Endothelial cell of umbilical vein (primary cell): Measurements from ENCODE around the gene GNA12. TPM values are rescaled to one million over a fixed set of nuclear protein-coding genes. Genes with fewer than 3 reads are reported as not detected.

ENCODE experiments used
- BruUV-seq: library from RNA; stranded (reverse); fragments of 400-500 nt; replicated peaks from 2 replicates; lab custom pipeline; 2021; lab: Mats Ljungman, UMichigan
- CTCF ChIA-PET: fragments of 300-600, 350-600 bp; sonication (Branson Sonifier 250); formaldehyde crosslinking; loops from one replicate; lab custom pipeline; 2021; ENCODE audit warnings: antibody characterized with exemption, inconsistent platforms; lab: Charles Lee
- POLR2A ChIA-PET: fragments of 300-600, 350-600 bp; sonication (Branson Sonifier 250); formaldehyde crosslinking; loops from one replicate; lab custom pipeline; 2021; ENCODE audit warnings: antibody characterized with exemption, inconsistent platforms; lab: Charles Lee
- DNase-seq: peaks from one replicate; pipeline ENCODE4 v3.0.0-alpha.2; 2011; ENCODE audit warnings: low read depth, low spot score
- FAIRE-seq: peaks from 2 replicates; lab custom pipeline; 2011; peaks lifted over from hg19 to GRCh38; lab: Jason Lieb, UNC
- H2AFZ ChIP-seq: 2 replicates; pipeline ENCODE4 v1.6.0; 2012; ENCODE audit warnings: low read depth, low read length, control low read depth, inconsistent platforms
- H3K27ac ChIP-seq: 2 replicates; pipeline ENCODE4 v1.5.1; 2011; ENCODE audit warnings: low read depth, mild to moderate bottlenecking, control low read depth, low read length, moderate library complexity; ENCODE audit not compliant: insufficient read depth
- H3K27me3 ChIP-seq, 2 experiments: 2 replicates each; pipeline versions ENCODE4 v1.6.0 to v1.6.1; 2011; ENCODE audit warnings: low read length in 2 of 2, mixed read lengths in 1 of 2; ENCODE audit not compliant: control insufficient read depth in 2 of 2, insufficient read depth in 2 of 2
- H3K36me3 ChIP-seq, 2 experiments: 2 replicates in 1 of 2; 3 replicates in 1 of 2; pipeline ENCODE4 v1.5.1; 2011; ENCODE audit warnings: low read length in 2 of 2, mild to moderate bottlenecking in 1 of 2, moderate library complexity in 1 of 2; ENCODE audit not compliant: control insufficient read depth in 2 of 2, insufficient read depth in 2 of 2; ENCODE audit errors: extremely low read depth in 1 of 2
- H3K4me1 ChIP-seq: 3 replicates; pipeline ENCODE4 v1.5.1; 2011; ENCODE audit warnings: mild to moderate bottlenecking, low read length; ENCODE audit not compliant: control insufficient read depth, insufficient read depth; ENCODE audit errors: extremely low read depth
- H3K4me2 ChIP-seq: 2 replicates; pipeline ENCODE4 v1.6.1; 2011; ENCODE audit warnings: low read length, control low read depth, mixed read lengths; ENCODE audit not compliant: insufficient read depth
- H3K4me3 ChIP-seq, 3 experiments: fragments of 200-600 bp in 1 of 3; sonication (generic), shearing (Covaris generic) in 1 of 3; replicated peaks in 1 of 3; 2 replicates each; pipeline ENCODE4 v1.5.1; 2011 to 2016; ENCODE audit warnings: control low read depth in 3 of 3, low read length in 3 of 3, mild to moderate bottlenecking in 2 of 3, inconsistent platforms in 1 of 3, low read depth in 1 of 3, moderate library complexity in 1 of 3; ENCODE audit not compliant: insufficient read depth in 1 of 3
- H3K79me2 ChIP-seq: 2 replicates; pipeline ENCODE4 v1.6.0; 2012; ENCODE audit warnings: low read length, inconsistent platforms; ENCODE audit not compliant: control insufficient read depth, insufficient read depth
- H3K9ac ChIP-seq: replicated peaks from 2 replicates; pipeline ENCODE3; 2011; ENCODE audit warnings: low read length, control low read depth; ENCODE audit not compliant: insufficient read depth; ENCODE audit errors: extremely low read depth
- H3K9me1 ChIP-seq: replicated peaks from 3 replicates; pipeline ENCODE4 v1.6.0; 2011; ENCODE audit warnings: mild to moderate bottlenecking, low read length; ENCODE audit not compliant: control insufficient read depth, insufficient read depth; ENCODE audit errors: extremely low read depth
- H3K9me3 ChIP-seq: replicated peaks from 2 replicates; pipeline ENCODE4 v1.5.1; 2012; ENCODE audit warnings: low read length, inconsistent platforms; ENCODE audit not compliant: control insufficient read depth, insufficient read depth
- H4K20me1 ChIP-seq: replicated peaks from 2 replicates; pipeline ENCODE3; 2011; ENCODE audit warnings: mild to moderate bottlenecking, low read length; ENCODE audit not compliant: control insufficient read depth, insufficient read depth; ENCODE audit errors: extremely low read depth
- CTCF ChIP-seq, 2 donors: IDR thresholded peaks; 1 replicate in 1 of 2; 2 replicates in 1 of 2; pipeline ENCODE4 v1.5.1; 2011; ENCODE audit warnings: low read length in 2 of 2, mild to moderate bottlenecking in 2 of 2, moderate library complexity in 2 of 2, control low read depth in 1 of 2, inconsistent platforms in 1 of 2, low read depth in 1 of 2; ENCODE audit not compliant: insufficient read depth in 1 of 2; ENCODE audit errors: extremely low read depth in 1 of 2
- EZH2 ChIP-seq: IDR thresholded peaks from 2 replicates; pipeline ENCODE4 v1.6.1; 2012; ENCODE audit warnings: borderline replicate concordance, low read depth, mild to moderate bottlenecking, moderate library complexity, low read length, inconsistent platforms; ENCODE audit not compliant: severe bottlenecking
- GATA2 ChIP-seq: IDR thresholded peaks from 2 replicates; pipeline ENCODE4 v1.7.0; 2011; ENCODE audit warnings: low read depth, mild to moderate bottlenecking, moderate library complexity, mixed read lengths, low read length; ENCODE audit not compliant: insufficient read length, insufficient read depth
- JUN ChIP-seq: IDR thresholded peaks from 2 replicates; pipeline ENCODE4 v1.6.1; 2011; ENCODE audit warnings: borderline replicate concordance, low read depth; ENCODE audit not compliant: insufficient read length, insufficient read depth
- MAX ChIP-seq: IDR thresholded peaks from 2 replicates; pipeline ENCODE4 v1.6.1; 2011; ENCODE audit not compliant: insufficient read depth, insufficient read length
- MYC ChIP-seq: IDR thresholded peaks from one replicate; pipeline ENCODE4 v1.6.1; 2011; ENCODE audit warnings: mild to moderate bottlenecking, low read depth, low read length
- POLR2A ChIP-seq: IDR thresholded peaks from 2 replicates; pipeline ENCODE4 v1.6.1; 2012; ENCODE audit warnings: low read depth, mild to moderate bottlenecking, control low read depth, low read length
- POLR2AphosphoS5 ChIP-seq: IDR thresholded peaks from 2 replicates; pipeline ENCODE4 v1.6.1; 2012; ENCODE audit warnings: low read depth, mild to moderate bottlenecking, control low read depth, low read length, moderate library complexity; ENCODE audit not compliant: insufficient read depth
- dilution Hi-C: fragments of 300-500 bp; cut with MboI; formaldehyde crosslinking; loops from one replicate; pipeline ENCODE4 v1.15.0; 2019; ENCODE audit warnings: low sequenced_read_pairs; ENCODE audit not compliant: extremely low pct_ligation_motif_present
- intact Hi-C: fragments of 100-400 bp; cut with micrococcal nuclease; formaldehyde crosslinking; loops from one replicate; pipeline ENCODE4 v1.10.0; 2022
- polyA plus RNA-seq, 4 experiments: library from polyadenylated mRNA; depleted of rRNA in 3 of 4; stranded (reverse) in 3 of 4; unstranded in 1 of 4; fragments of >200 nt; gene quantifications; 2 replicates each; pipeline versions ENCODE4 v1.2.1 to v1.2.3, GENCODE V29; 2011 to 2012; ENCODE audit warnings: missing spikeins in 1 of 4
- total RNA-seq: library from RNA; stranded (reverse); gene quantifications from 2 replicates; pipeline ENCODE4 v1.2.3, GENCODE V29; 2021

GNA12 gene
- total and polyA plus RNA-seq, 2 donors (not counting 3 experiments of a cell fraction or from before 2014, with no cell fraction given), result 63.0 to 75.1 TPM

DNA sequence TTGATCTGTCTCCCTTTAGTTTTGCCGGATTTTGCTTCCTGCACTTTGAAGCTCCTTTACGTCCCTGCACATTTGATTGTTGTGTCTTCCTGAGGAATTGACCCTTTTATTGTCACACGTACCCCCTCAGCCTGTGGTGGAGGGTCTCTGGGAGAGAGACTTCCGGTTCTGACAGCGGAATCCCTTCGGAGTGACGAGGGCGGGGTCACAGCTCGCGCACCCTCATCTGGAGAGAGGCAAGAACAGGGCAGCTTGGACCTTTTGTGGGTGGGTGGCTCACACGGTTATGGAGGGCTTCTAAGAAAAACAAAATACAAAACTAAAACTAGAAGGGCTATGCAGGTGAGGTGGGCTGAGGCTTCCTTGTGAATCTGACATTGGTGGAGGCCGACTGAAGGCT, 130.1 kb downstream of the GNA12 start:
- H3K4me3 ChIP-seq, result no peak overlapping the region
- no peaks in the 10 kb centered on the region for H3K27me3 ChIP-seq
- ChIA-PET POLR2A (no interaction called here), CTCF (interaction anchor here (1.4 to 2.3 kb wide), 3 partner anchors 33 to 263 kb away, joined by 4 to 8 read pairs (median 4); no protein-coding TSS in a partner anchor)
- peaks cover 9% of the 10 kb centered on the region for H3K4me1 ChIP-seq
- no peak overlapping the region for H3K4me2 ChIP-seq
- H4K20me1 ChIP-seq, result no peaks in the 10 kb centered on the region
- no peaks in the 10 kb centered on the region for H3K9me1 ChIP-seq
- DNase-seq (no peak), FAIRE-seq (no peak)
- H3K36me3 ChIP-seq, result no peaks in the 10 kb centered on the region
- TF ChIP-seq JUN (no peak), EZH2 (no peak)
- dilution Hi-C loops, result no loop called here
- no peak overlapping the region for H3K9ac ChIP-seq
- H3K9me3 ChIP-seq, result no peaks in the 10 kb centered on the region
- BruUV-seq, result no TSS peak
- H3K27ac ChIP-seq, result no peak overlapping the region
- intact Hi-C loops, result no loop called here
- H3K79me2 ChIP-seq, result no peaks in the 10 kb centered on the region
- H2AFZ ChIP-seq, result no peak overlapping the region

DNA sequence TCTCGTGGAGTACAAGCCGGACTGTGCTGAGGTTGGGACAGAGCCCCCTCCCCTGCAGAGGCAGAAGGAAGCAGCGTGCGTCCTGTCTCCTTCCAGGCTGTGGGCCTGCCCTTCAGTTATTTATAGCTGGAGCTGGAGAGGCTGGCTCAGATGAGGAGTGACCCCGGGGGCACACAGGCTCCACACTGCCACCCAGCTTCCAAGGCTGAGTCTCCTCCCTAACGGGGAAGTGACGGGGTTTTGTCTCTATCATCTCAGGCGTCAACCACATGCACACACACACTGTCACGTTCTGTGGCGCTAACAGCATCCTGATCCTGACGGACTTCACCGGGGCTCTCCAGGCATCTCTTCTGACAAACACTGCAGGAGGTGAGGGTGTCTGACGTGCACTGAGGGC, 130.7 kb downstream of the GNA12 start:
- Histone ChIP-seq H3K27ac (no peak overlapping the region), H4K20me1 (no peaks in the 10 kb centered on the region), H3K4me3 (no peak overlapping the region), H3K9me1 (no peaks in the 10 kb centered on the region), H3K27me3 (no peaks in the 10 kb centered on the region), H2AFZ (no peak overlapping the region), H3K4me2 (no peak overlapping the region), H3K4me1 (peaks cover 9% of the 10 kb centered on the region), H3K36me3 (no peaks in the 10 kb centered on the region), H3K79me2 (no peaks in the 10 kb centered on the region), H3K9me3 (no peaks in the 10 kb centered on the region), H3K9ac (no peak overlapping the region)
- intact Hi-C loops (no loop called here), dilution Hi-C loops (no loop called here)
- ChIA-PET CTCF (interaction anchor here (1.4 to 2.3 kb wide), 3 partner anchors 32 to 262 kb away, joined by 4 to 8 read pairs (median 4); no protein-coding TSS in a partner anchor), POLR2A (no interaction called here)
- BruUV-seq, result no TSS peak
- FAIRE-seq (no peak), DNase-seq (no peak)
- TF ChIP-seq MYC, result no peak
- no peak for TF ChIP-seq MAX
- no peak for TF ChIP-seq JUN
- no peak for TF ChIP-seq POLR2AphosphoS5
- no peak for TF ChIP-seq GATA2
- TF ChIP-seq CTCF (IDR thresholded peaks at IDR 0.05; ENCODE audit: extremely low read depth in 1 of 2, insufficient read depth in 1 of 2, low read depth in 1 of 2, low read length in 2 of 2), result no peak
- no peak for TF ChIP-seq EZH2
- TF ChIP-seq POLR2A, result no peak
